HL-60 (cell line): Measurements from ENCODE around the gene GPR146.
A peak's percentile ranks its signal among the peaks of the same experiment; 100 is the strongest.

Experiments used
- DNase-seq, 2 experiments: peaks; one replicate each; pipeline ENCODE4 v3.0.0-alpha.2; 2010 to 2020; ENCODE audit warnings: low read depth in 1 of 2, low spot score in 1 of 2
- H3K27ac ChIP-seq: fragments of 250-450 bp; sonication (Bioruptor Pico); replicated peaks from 2 replicates; pipeline ENCODE4 v1.5.1; 2020; ENCODE audit warnings: mild to moderate bottlenecking, moderate library complexity
- H3K27me3 ChIP-seq: fragments of 250-450 bp; sonication (Bioruptor Pico); 2 replicates; pipeline ENCODE4 v1.5.1; 2021; ENCODE audit warnings: mild to moderate bottlenecking, moderate library complexity; ENCODE audit not compliant: insufficient read depth, poor library complexity, severe bottlenecking
- H3K4me3 ChIP-seq: replicated peaks from 2 replicates; pipeline ENCODE4 v1.5.1; 2011; ENCODE audit warnings: mild to moderate bottlenecking, control low read depth, low read length; ENCODE audit not compliant: insufficient read depth
- CTCF ChIP-seq: IDR thresholded peaks from one replicate; pipeline ENCODE4 v1.5.1; 2011; ENCODE audit warnings: low read length, control low read depth, inconsistent platforms; ENCODE audit not compliant: insufficient read depth
- GABPA ChIP-seq: IDR thresholded peaks from 2 replicates; pipeline ENCODE4 v1.6.1; 2012; ENCODE audit warnings: low read depth
- POLR2AphosphoS5 ChIP-seq: IDR thresholded peaks from 2 replicates; pipeline ENCODE4 v1.6.1; 2012; ENCODE audit warnings: low read depth
- REST ChIP-seq: IDR thresholded peaks from 2 replicates; pipeline ENCODE4 v1.6.1; 2012; ENCODE audit warnings: low read depth; ENCODE audit not compliant: insufficient replicate concordance
- SPI1 ChIP-seq: IDR thresholded peaks from 2 replicates; pipeline ENCODE4 v1.6.1; 2012; ENCODE audit warnings: low read depth, mild to moderate bottlenecking, borderline replicate concordance

The GPR146 gene

DNA sequence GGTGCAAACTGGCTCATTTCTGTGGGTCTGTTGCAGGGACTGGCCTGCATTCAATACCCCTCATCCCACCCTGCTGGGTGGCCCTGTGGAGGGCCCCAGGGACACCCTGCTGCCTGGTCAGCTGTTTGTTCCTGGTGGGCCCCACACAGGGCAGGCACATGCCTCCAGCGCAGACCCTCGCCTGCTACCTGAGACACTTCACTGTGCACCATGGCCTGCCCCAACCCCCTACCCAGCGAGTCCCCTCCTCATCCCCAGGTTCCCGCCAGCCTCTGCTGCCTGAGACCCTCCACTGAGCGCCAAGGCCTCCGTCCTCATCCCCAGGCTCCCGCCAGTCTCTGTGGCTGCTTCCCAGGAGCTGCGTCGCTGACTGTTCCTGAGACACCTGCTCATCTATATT is 16.8 kb downstream of the GPR146 start:
- DNase-seq, result no peak
- Histone ChIP-seq H3K27me3 (no peaks in the 10 kb centered on the region), H3K27ac (no peak overlapping the region), H3K4me3 (no peak overlapping the region)
- no peak for TF ChIP-seq CTCF
- TF ChIP-seq POLR2AphosphoS5, result no peak
- no peak for TF ChIP-seq SPI1
- TF ChIP-seq GABPA, result no peak
- no peak for TF ChIP-seq REST

DNA sequence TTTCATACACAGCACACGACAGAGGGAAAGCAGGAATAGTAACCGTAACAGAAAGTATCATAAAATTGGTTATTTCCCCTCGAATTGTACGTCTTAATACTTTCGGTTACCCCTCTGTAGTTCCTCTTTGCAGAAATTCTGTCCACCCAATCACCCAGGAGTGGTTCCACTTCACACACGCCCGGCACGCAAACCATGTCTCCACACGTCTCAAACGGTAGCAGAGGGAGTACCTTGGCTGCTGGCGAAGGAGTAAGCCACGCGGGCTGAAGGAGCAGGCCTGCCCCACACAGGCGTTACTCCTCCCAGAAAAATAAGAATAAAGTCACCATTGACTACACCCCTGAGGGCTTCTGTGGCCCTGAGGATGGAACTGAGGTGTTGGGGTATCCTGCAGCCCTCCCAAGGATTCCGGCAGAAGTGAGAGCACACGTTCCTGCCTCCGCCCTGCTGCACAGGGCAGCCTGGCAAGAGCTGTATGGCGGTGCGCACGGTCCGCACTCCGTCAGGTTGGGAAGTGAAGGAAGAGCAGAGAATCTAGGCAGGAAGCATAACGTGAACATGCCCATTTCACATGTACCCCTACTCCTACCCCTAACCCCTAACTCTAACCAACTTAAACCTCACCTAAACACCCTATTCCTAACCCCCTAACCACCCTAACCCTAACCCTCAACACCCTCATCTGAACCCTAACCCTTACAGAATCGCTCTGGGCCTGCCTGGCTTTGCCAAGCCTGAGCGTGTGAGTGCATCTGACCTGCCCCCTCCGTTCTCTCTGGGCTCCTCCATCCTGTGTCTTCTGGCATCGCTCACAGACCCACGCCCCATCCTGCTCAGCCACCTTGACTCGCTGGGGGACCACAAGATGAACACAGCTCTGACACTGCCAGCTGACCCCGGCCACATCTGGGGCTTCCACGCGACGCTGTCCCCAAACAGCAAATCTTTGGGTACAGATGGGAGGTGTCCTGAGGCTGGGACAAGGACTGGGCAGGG is 18.2 kb downstream of the GPR146 start:
- DNase-seq, result peak in 1 of 2 experiments; percentile 64
- Histone ChIP-seq H3K4me3 (no peak overlapping the region), H3K27ac (peak overlapping the region; percentile 30; the same call in 1 of the 2 replicates), H3K27me3 (no peaks in the 10 kb centered on the region)
- TF ChIP-seq POLR2AphosphoS5, result no peak
- no peak for TF ChIP-seq SPI1
- no peak for TF ChIP-seq REST
- no peak for TF ChIP-seq CTCF
- TF ChIP-seq GABPA, result no peak

DNA sequence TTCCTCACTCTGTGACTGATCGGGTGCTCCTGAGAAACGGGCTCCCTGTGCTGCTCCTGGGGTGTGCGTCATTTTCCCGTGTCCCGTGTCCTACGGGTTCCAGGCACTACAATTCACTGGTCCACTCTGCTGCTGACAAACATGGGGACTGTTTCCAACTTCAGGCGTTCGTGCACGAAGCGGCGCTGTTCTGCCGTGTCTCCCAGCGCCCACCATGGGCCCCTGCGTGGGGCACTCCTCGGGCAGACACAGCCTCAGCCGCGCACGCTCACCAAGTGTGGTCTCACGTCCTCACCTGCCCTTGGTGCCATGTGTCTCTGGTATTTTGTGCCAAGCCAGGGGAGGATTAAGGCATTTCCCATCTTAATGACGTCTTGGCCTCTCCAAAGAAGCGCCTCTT is 19.0 kb downstream of the GPR146 start:
- H3K27ac ChIP-seq, result no peak overlapping the region
- H3K27me3 ChIP-seq, result no peaks in the 10 kb centered on the region
- H3K4me3 ChIP-seq, result no peak overlapping the region
- DNase-seq, result no peak
- no peak for TF ChIP-seq REST
- no peak for TF ChIP-seq GABPA
- TF ChIP-seq CTCF, result no peak
- no peak for TF ChIP-seq SPI1
- no peak for TF ChIP-seq POLR2AphosphoS5
